Astrocyte of the spinal cord (primary cell): ENCODE results near the gene PBXIP1.

Experiments used
- DNase-seq: peaks from one replicate; pipeline ENCODE4 v3.0.0; 2011; ENCODE audit warnings: low read depth, low spot score
- H3K4me3 ChIP-seq: 2 replicates; pipeline ENCODE4 v1.5.1; 2011; ENCODE audit warnings: low read depth, mild to moderate bottlenecking, low read length, moderate library complexity
- CTCF ChIP-seq: IDR thresholded peaks from 2 replicates; pipeline ENCODE4 v1.5.1; 2012; ENCODE audit warnings: low read depth, mild to moderate bottlenecking, low read length, inconsistent platforms
- in situ Hi-C: cut with HindIII; loops from 2 replicates; pipeline ENCODE4 v1.10.0; 2017; ENCODE audit warnings: low sequenced_read_pairs

The PBXIP1 gene

DNA sequence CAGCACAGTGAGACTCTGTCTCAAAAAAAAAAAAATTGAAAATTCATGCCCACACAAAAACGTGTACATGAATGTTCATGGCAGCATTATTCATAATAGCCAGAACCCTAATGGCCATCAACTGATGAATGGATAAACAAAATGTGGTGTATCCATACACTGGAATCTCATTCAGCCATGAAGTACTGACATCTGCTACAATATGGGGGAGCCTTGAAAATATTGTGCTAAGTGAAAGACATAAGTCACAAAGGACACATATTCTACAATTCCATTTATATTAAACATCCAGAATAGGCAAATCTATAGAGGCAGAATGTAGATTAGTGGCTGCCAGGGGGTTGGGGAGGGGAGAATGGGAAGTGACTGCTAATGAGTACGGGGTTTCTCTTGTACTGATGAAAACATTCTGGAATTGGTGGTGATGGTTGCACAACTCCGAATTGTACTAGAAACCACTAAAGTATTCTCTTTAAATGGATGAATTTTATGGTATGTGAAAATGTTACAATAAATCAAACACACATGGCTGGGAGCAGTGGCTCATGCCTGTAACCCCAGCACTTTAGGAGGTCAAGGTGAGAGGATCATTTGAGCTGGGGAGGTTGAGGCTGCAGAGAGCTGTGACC, 52.8 kb downstream of the PBXIP1 start:
- no peak overlapping the region for H3K4me3 ChIP-seq
- DNase-seq: no peak
- no peak for TF ChIP-seq CTCF
- in situ Hi-C loops: no loop called here

- in situ Hi-C loops: no loop called here
- H3K4me3 ChIP-seq: no peak overlapping the region
- DNase-seq: no peak
- TF ChIP-seq CTCF: no peak
These were observed 54.3 kb downstream of the PBXIP1 start for GRCh38 chr1:154901591-154901990.

GRCh38 chr1:154899041-154899440, 56.9 kb downstream of the PBXIP1 start:
- no peak for TF ChIP-seq CTCF
- in situ Hi-C loops: no loop called here
- DNase-seq: no peak
- H3K4me3 ChIP-seq: no peak overlapping the region

- H3K4me3 ChIP-seq: no peak overlapping the region
- in situ Hi-C loops: no loop called here
- no peak for TF ChIP-seq CTCF
- no peak for DNase-seq
These were observed 59.1 kb downstream of the PBXIP1 start for GRCh38 chr1:154896771-154897286.

DNA sequence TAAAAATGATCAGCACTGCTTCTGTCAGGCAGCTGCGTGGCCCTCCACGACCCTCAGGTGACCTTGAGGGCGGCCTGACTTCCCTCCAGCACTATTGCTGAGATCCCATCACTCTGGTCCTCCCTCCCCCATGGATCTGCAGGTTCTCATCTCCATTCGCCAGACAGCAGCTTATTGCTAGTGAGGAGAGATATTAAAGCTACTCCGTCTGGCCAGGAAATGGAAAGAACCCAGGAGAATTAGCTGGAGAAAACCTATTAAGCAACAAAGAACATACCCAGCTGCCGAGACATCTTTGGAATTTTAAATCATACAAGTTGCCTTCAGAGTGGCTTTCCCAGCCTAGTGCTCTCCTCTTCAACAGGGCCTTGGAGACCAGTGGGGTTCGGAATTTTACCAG, 60.1 kb downstream of the PBXIP1 start:
- no peak for DNase-seq
- no peak overlapping the region for H3K4me3 ChIP-seq
- no peak for TF ChIP-seq CTCF
- in situ Hi-C loops: no loop called here
